ENCODE measurements around the gene FXYD2. TPM values are rescaled to one million over a fixed set of nuclear protein-coding genes. Genes with fewer than 3 reads are reported as not detected.
A peak's percentile ranks its signal among the peaks of the same experiment; 100 is the strongest.
"Not testable (repeated sequence)": the region's sequence is repeated elsewhere in the genome, so short reads cannot be mapped to it uniquely, and the experiment has no call there.

The FXYD2 gene
- total and polyA plus RNA-seq, 10 of the 15 experiments (the other 5 are each of a cell fraction or from before 2014, with no cell fraction given), result 1.2 to 4.5 (median 2.4) TPM

DNA sequence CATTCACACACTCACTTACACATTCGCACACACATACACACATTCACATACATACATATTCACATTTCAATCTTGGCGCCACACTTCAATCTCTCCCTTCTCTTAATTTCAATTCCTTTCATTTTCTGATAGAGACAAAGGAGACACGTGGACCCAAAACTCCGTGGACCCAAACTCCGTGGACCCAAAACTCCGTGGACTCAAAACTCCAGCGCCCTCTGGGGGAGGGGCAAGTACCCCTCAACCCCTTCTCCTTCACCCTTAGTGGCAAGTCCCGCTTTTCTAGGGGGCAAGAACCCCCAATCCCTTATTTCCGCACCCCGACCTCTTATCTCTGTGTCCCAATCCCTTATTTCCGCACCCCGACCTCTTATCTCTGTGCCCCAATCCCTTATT, 14.5 kb downstream of the FXYD2 start:
- BruUV-seq (replicated peaks), result TSS peak; percentile 66
- ATAC-seq; H3K79me2 ChIP-seq (ENCODE audit: control insufficient read depth, insufficient read depth, low read length); H2AFZ ChIP-seq (ENCODE audit: control insufficient read depth, low read depth, low read length); in situ Hi-C loops (cut with MboI); H3K27ac ChIP-seq (ENCODE audit: control insufficient read depth, insufficient read depth); H3K9me3 ChIP-seq (replicated peaks; ENCODE audit: control insufficient read depth, insufficient read depth, low read length); H4K20me1 ChIP-seq (ENCODE audit: control insufficient read depth, insufficient read depth); H3K4me2 ChIP-seq (ENCODE audit: control insufficient read depth, insufficient read depth); H3K27me3 ChIP-seq (replicated peaks in 1 of 2; ENCODE audit: control insufficient read depth in 2 of 2, insufficient read depth in 2 of 2, low read length in 1 of 2); H3K4me3 ChIP-seq; H3K9ac ChIP-seq (ENCODE audit: control insufficient read depth, insufficient read depth, low read length); H3K36me3 ChIP-seq (ENCODE audit: control insufficient read depth in 2 of 2, insufficient read depth in 2 of 2, low read length in 1 of 2); FAIRE-seq; POLR2A ChIA-PET; DNase-seq (ENCODE audit: low read depth, low spot score): not testable (repeated sequence)
- ChIA-PET CTCF (interaction anchor here (0.6 to 8.8 kb wide), 10 partner anchors 8 to 384 kb away, joined by 3 to 360 read pairs (median 58); partner anchors contain the start of gene FXYD2), RAD21 (ENCODE audit: unreplicated experiment) (interaction anchor here (0.7 to 6.4 kb wide), 8 partner anchors 8 to 631 kb away, joined by 3 to 273 read pairs (median 5); no protein-coding TSS in a partner anchor), SMC1A (ENCODE audit: uncharacterized antibody, unreplicated experiment) (interaction anchor here (2.6 to 12.1 kb wide), 4 partner anchors 8 to 243 kb away, joined by 9 to 318 read pairs (median 38); no protein-coding TSS in a partner anchor)
- H3K4me1 ChIP-seq (ENCODE audit: control insufficient read depth, insufficient read depth, low read length), result peaks cover 27% of the 10 kb centered on the region
- 70% methylated on average over 11 of the region's 12 CpGs for WGBS (ENCODE audit: insufficient coverage, insufficient replicate concordance, low lambda C conversion rate, missing lambda C conversion rate)
- TF ChIP-seq NBN (IDR thresholded peaks at IDR 0.05), result peak; percentile 12; the same call in 1 of the 2 replicates
- TF ChIP-seq, protein P1, sequence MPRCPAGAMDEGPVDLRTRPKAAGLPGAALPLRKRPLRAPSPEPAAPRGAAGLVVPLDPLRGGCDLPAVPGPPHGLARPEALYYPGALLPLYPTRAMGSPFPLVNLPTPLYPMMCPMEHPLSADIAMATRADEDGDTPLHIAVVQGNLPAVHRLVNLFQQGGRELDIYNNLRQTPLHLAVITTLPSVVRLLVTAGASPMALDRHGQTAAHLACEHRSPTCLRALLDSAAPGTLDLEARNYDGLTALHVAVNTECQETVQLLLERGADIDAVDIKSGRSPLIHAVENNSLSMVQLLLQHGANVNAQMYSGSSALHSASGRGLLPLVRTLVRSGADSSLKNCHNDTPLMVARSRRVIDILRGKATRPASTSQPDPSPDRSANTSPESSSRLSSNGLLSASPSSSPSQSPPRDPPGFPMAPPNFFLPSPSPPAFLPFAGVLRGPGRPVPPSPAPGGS (IDR thresholded peaks at IDR 0.05; ENCODE audit: borderline replicate concordance, insufficient read depth, low read depth, low read length, poor library complexity, severe bottlenecking), result peak; percentile 11
- intact Hi-C loops (cut with micrococcal nuclease; ENCODE audit: unreplicated experiment), result loop anchor here (10.0 kb wide), 2 partner anchors 625 to 1885 kb away; partner anchors contain the start of gene KMT2A
